Progenitor cell of endocrine pancreas (in vitro differentiated cells): ENCODE measurements around the gene JMJD6. TPM values are rescaled to one million over a fixed set of nuclear protein-coding genes. Genes with fewer than 3 reads are reported as not detected.
"Not testable (repeated sequence)": the region's sequence is repeated elsewhere in the genome, so short reads cannot be mapped to it uniquely, and the experiment has no call there.

ENCODE experiments used
- DNase-seq: peaks from one replicate; pipeline ENCODE4 v3.0.0; 2021; ENCODE audit warnings: low spot score; ENCODE audit not compliant: unreplicated experiment
- H3K27ac Mint-ChIP-seq: 2 replicates; pipeline ENCODE4 v1.8.0; 2021; ENCODE audit warnings: mild to moderate bottlenecking, moderate library complexity, mixed read lengths
- H3K27me3 Mint-ChIP-seq: 2 replicates; pipeline ENCODE4 v1.8.0; 2021; ENCODE audit warnings: mixed read lengths
- H3K36me3 Mint-ChIP-seq: 2 replicates; pipeline ENCODE4 v1.8.0; 2022; ENCODE audit warnings: mixed read lengths; ENCODE audit not compliant: insufficient read depth
- H3K4me1 Mint-ChIP-seq: 2 replicates; pipeline ENCODE4 v1.8.0; 2021; ENCODE audit warnings: low read depth, mixed read lengths
- H3K4me3 Mint-ChIP-seq: 2 replicates; pipeline ENCODE4 v1.8.0; 2021; ENCODE audit warnings: low read depth, mild to moderate bottlenecking, moderate library complexity, mixed read lengths
- H3K9me3 Mint-ChIP-seq: 2 replicates; pipeline ENCODE4 v1.8.0; 2021; ENCODE audit warnings: low read depth, mixed read lengths
- CTCF ChIP-seq: fragments of 200-600 bp; sonication (generic); IDR thresholded peaks from one replicate; pipeline ENCODE4 v1.5.0; 2021; ENCODE audit warnings: antibody characterized with exemption, mild to moderate bottlenecking; ENCODE audit not compliant: unreplicated experiment
- total RNA-seq: library from RNA; stranded (reverse); gene quantifications from 2 replicates; pipeline ENCODE4 v1.2.1, GENCODE V29; 2021

Gene JMJD6
- total RNA-seq, 1 donor from 2014 or later = 25.6 TPM

DNA sequence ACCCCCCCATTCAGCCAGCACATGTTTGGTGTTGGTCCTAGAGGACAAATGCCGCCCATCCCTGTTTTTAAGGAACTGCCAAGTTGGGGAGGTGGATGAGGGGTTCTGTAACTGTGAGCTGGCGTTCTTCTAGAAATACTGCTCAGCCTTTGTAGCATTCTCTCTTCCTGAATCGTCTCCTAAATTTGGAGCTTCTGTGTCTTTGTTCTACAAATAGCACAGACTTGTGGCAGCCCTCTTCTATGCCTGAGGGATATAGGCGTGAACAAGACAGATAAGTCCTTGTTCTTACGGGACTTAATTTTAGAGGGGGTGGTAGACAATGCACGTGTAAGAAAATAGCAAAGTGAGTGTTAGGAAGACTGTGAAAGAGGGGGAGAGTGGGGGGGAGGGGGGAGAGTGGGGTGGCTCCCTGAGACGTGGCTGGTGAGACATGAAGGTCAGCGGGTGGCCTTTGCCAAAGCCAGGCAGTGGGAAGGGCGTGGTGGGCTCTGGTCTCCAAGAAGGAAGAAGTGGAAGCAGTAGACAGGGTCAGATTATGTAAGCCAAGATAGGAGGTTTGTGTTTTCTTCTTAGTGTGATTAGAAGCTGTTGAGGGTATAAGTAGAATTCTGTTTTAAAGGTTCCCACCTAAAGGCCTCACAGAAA, 21.4 kb upstream of the JMJD6 start:
- Mint-ChIP-seq H3K9me3 (no peaks in the 10 kb centered on the region), H3K27me3 (no peaks in the 10 kb centered on the region), H3K36me3 (peaks cover 21% of the 10 kb centered on the region), H3K4me1 (no peaks in the 10 kb centered on the region), H3K27ac (no peak overlapping the region), H3K4me3 (no peak overlapping the region)
- no peak for TF ChIP-seq CTCF
- no peak for DNase-seq

GRCh38 chr17:76745785-76746184, 19.4 kb upstream of the JMJD6 start:
- H3K27ac Mint-ChIP-seq, DNase-seq, H3K4me1 Mint-ChIP-seq, H3K4me3 Mint-ChIP-seq, H3K27me3 Mint-ChIP-seq, H3K9me3 Mint-ChIP-seq: not testable (repeated sequence)
- H3K36me3 Mint-ChIP-seq = peaks cover 21% of the 10 kb centered on the region

DNA sequence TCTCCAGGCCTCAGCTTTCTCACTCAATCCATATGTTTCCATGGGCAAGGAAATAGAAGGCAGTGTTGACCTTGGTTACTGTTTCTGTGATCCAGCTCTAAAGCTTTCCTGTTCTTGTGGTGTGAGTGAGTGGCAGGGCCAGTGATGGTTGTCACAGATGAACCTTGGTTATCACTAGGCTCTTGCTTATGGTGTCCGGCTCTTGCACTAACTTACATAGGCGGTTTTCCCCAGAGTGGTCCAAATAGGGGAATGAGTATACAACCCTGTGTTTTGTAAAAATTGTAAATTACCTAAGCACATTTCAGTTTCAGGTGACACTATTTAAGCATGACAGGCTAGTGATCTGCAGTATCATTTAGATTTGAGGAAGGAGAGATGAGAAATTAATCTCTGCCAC, 18.3 kb upstream of the JMJD6 start:
- TF ChIP-seq CTCF = no peak
- DNase-seq = no peak
- Mint-ChIP-seq H3K27ac (no peak overlapping the region), H3K4me3 (no peak overlapping the region), H3K27me3 (no peaks in the 10 kb centered on the region), H3K9me3 (no peaks in the 10 kb centered on the region), H3K4me1 (no peaks in the 10 kb centered on the region), H3K36me3 (peaks cover 20% of the 10 kb centered on the region)

- H3K4me1 Mint-ChIP-seq = peaks cover 11% of the 10 kb centered on the region
- H3K4me3 Mint-ChIP-seq = no peak overlapping the region
- peaks cover 20% of the 10 kb centered on the region for H3K36me3 Mint-ChIP-seq
- no peaks in the 10 kb centered on the region for H3K9me3 Mint-ChIP-seq
- no peak for DNase-seq
- TF ChIP-seq CTCF = no peak
- no peak overlapping the region for H3K27ac Mint-ChIP-seq
- no peaks in the 10 kb centered on the region for H3K27me3 Mint-ChIP-seq
Measured at GRCh38 chr17:76742958-76743357, 16.6 kb upstream of the JMJD6 start.

DNA sequence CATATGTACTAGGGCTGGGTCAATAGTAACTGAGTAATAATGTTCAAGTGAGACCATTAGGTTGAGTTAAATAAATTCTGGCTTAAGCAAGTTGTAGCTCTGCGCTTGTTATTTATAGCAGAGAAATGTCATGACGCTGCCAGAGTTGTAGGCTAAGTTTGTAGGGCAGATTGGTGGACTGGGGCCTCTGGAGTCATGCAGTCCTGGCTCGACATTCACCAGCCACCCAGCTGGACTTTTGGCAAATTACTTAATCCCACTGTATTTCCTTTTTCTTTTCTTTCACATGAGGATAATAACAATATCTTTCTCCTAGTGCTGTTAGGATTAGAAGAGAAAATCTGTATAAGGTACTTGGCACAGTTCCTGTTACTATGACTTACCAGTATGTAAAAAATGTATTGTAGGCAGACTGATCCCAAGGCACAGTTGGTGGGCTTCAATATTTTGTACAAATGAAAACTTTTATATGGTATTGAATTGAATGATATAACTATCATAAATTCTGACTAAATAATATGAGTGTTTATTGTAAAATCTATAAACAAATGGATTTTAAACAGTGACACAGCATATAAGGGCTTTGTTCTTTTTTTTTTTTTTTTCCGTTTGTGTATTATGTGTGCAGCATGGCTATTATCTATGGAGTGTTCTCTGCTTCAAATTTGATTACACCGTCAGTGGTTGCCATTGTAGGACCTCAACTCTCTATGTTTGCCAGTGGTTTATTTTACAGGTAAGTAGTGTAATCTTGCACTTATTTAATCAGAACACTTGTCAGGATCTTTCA, 14.1 kb upstream of the JMJD6 start:
- Mint-ChIP-seq H3K4me1 (peaks cover 17% of the 10 kb centered on the region), H3K27ac (no peak overlapping the region), H3K27me3 (no peaks in the 10 kb centered on the region), H3K9me3 (no peaks in the 10 kb centered on the region), H3K4me3 (no peak overlapping the region), H3K36me3 (peaks cover 15% of the 10 kb centered on the region)
- no peak for TF ChIP-seq CTCF
- DNase-seq = no peak

DNA sequence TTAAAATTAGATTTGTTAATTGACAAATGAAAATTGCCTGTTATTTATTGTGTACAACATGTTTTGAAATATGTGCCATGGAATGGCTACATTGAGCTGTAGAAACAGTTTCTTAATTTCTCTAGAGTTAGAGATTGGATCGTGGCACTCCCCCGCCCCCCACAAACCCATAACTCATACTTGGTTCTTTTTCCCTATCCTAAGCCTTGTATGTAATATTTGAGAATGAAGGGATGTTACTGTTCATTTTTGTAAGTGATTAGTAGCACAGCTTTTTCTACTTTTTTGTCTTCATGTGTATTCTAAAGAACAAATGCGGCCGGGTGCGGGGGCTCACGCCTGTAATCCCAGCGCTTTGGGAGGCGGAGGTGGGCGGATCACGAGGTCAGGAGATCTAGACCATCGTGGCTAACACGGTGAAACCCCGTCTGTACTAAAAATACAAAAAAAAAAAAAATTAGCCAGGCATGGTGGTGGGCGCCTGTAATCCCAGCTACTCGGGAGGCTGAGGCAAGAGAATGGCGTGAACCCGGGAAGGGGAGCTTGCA, 13.2 kb upstream of the JMJD6 start:
- H3K36me3 Mint-ChIP-seq = peaks cover 17% of the 10 kb centered on the region
- H3K4me3 Mint-ChIP-seq, H3K27ac Mint-ChIP-seq: not testable (repeated sequence)

More for the DNA sequence above, 13.2 kb upstream of the JMJD6 start:
- H3K27me3 Mint-ChIP-seq, DNase-seq, H3K9me3 Mint-ChIP-seq: not testable (repeated sequence)
- peaks cover 22% of the 10 kb centered on the region for H3K4me1 Mint-ChIP-seq
